Keratinocyte (primary cell): ENCODE data around the gene CDH13. TPM values are rescaled to one million over a fixed set of nuclear protein-coding genes. Genes with fewer than 3 reads are reported as not detected.

ENCODE experiments used
- DNase-seq: peaks from one replicate; pipeline ENCODE4 v3.0.0-alpha.2; 2011; ENCODE audit warnings: low read depth, missing footprints, low spot score
- FAIRE-seq: peaks from 2 replicates; lab custom pipeline; 2011; peaks lifted over from hg19 to GRCh38; lab: Jason Lieb, UNC
- H2AFZ ChIP-seq: 2 replicates; pipeline ENCODE4 v1.6.0; 2012; ENCODE audit warnings: low read length, control low read depth, inconsistent platforms; ENCODE audit not compliant: control insufficient read depth
- H3K27ac ChIP-seq: 2 replicates; pipeline ENCODE4 v1.5.1; 2011; ENCODE audit warnings: low read length; ENCODE audit not compliant: control insufficient read depth, insufficient read depth
- H3K27me3 ChIP-seq: 3 replicates; pipeline ENCODE4 v1.6.0; 2011; ENCODE audit warnings: low read length; ENCODE audit not compliant: control insufficient read depth, insufficient read depth; ENCODE audit errors: extremely low read depth
- H3K36me3 ChIP-seq, 2 experiments: 2 replicates in 1 of 2; 3 replicates in 1 of 2; pipeline ENCODE4 v1.5.1; 2011; ENCODE audit warnings: low read length in 2 of 2, mild to moderate bottlenecking in 1 of 2; ENCODE audit not compliant: control insufficient read depth in 2 of 2, insufficient read depth in 2 of 2; ENCODE audit errors: extremely low read depth in 1 of 2
- H3K4me1 ChIP-seq: 3 replicates; pipeline ENCODE4 v1.5.1; 2011; ENCODE audit warnings: low read length; ENCODE audit not compliant: control insufficient read depth, insufficient read depth; ENCODE audit errors: extremely low read depth
- H3K4me2 ChIP-seq: 3 replicates; pipeline ENCODE4 v1.6.0; 2011; ENCODE audit warnings: low read depth, low read length; ENCODE audit not compliant: control insufficient read depth, insufficient read depth; ENCODE audit errors: extremely low read depth
- H3K4me3 ChIP-seq, 3 experiments: fragments of 200-600 bp in 1 of 3; sonication (generic) in 1 of 3; 2 replicates in 2 of 3; 3 replicates in 1 of 3; pipeline ENCODE4 v1.5.1; 2011 to 2016; ENCODE audit warnings: low read length in 3 of 3, mild to moderate bottlenecking in 3 of 3, control low read depth in 2 of 3, inconsistent platforms in 1 of 3, low read depth in 1 of 3, mixed read lengths in 1 of 3, mixed run types in 1 of 3, moderate library complexity in 1 of 3; ENCODE audit not compliant: control insufficient read depth in 2 of 3, insufficient read depth in 2 of 3; ENCODE audit errors: extremely low read depth in 1 of 3
- H3K79me2 ChIP-seq: 2 replicates; pipeline ENCODE4 v1.6.0; 2012; ENCODE audit warnings: low read length; ENCODE audit not compliant: control insufficient read depth, insufficient read depth
- H3K9ac ChIP-seq: 3 replicates; pipeline ENCODE4 v1.6.0; 2011; ENCODE audit warnings: low read length; ENCODE audit not compliant: control insufficient read depth, insufficient read depth; ENCODE audit errors: extremely low read depth
- H3K9me1 ChIP-seq: 3 replicates; pipeline ENCODE4 v1.6.0; 2011; ENCODE audit warnings: low read length; ENCODE audit not compliant: control insufficient read depth, insufficient read depth; ENCODE audit errors: extremely low read depth
- H3K9me3 ChIP-seq: 2 replicates; pipeline ENCODE4 v1.5.1; 2012; ENCODE audit warnings: low read depth, low read length; ENCODE audit not compliant: control insufficient read depth
- H4K20me1 ChIP-seq: 3 replicates; pipeline ENCODE4 v1.6.0; 2011; ENCODE audit warnings: low read length; ENCODE audit not compliant: control insufficient read depth, insufficient read depth; ENCODE audit errors: extremely low read depth
- CTCF ChIP-seq, 3 experiments: IDR thresholded peaks in 1 of 3; conservative IDR thresholded peaks in 1 of 3; optimal IDR thresholded peaks in 1 of 3; 2 replicates in 2 of 3; 3 replicates in 1 of 3; pipeline versions ENCODE3 to v1.5.1; 2011; ENCODE audit warnings: low read length in 3 of 3, mild to moderate bottlenecking in 3 of 3, moderate library complexity in 2 of 3, control low read depth in 1 of 3, inconsistent platforms in 1 of 3; ENCODE audit not compliant: insufficient read depth in 2 of 3; ENCODE audit errors: extremely low read depth in 1 of 3
- EZH2 ChIP-seq: IDR thresholded peaks from one replicate; pipeline ENCODE4 v1.6.1; 2012; ENCODE audit warnings: inconsistent platforms, mild to moderate bottlenecking, low read length, moderate library complexity
- dilution Hi-C: fragments of 300-500 bp; cut with MboI; formaldehyde crosslinking; loops from one replicate; pipeline ENCODE4 v1.7.0; 2020; ENCODE audit warnings: low sequenced_read_pairs; ENCODE audit not compliant: extremely low pct_ligation_motif_present
- polyA plus RNA-seq, 5 experiments: library from polyadenylated mRNA; depleted of rRNA in 3 of 5; stranded (reverse) in 3 of 5; stranded (forward) in 1 of 5; unstranded in 1 of 5; fragments of >200 nt; gene quantifications; 1 replicate in 1 of 5; 2 replicates in 3 of 5; 3 replicates in 1 of 5; pipeline versions ENCODE4 v1.2.1 to v1.2.3, GENCODE V29; 2011 to 2012; ENCODE audit warnings: missing spikeins in 2 of 5, low read depth in 1 of 5, low replicate concordance in 1 of 5

Gene CDH13
- polyA plus RNA-seq, 1 donor (not counting 4 experiments of a cell fraction or from before 2014, with no cell fraction given): 111 TPM

- TF ChIP-seq EZH2 (no peak), CTCF (optimal IDR thresholded peaks at IDR 0.05 in 1 of 3, IDR thresholded peaks at IDR 0.05 in 1 of 3, conservative IDR thresholded peaks at IDR 0.05 in 1 of 3; ENCODE audit: extremely low read depth in 1 of 3, insufficient read depth in 2 of 3, low read length in 3 of 3) (no peak)
- no peak overlapping the region for H3K27ac ChIP-seq
- H3K79me2 ChIP-seq: no peaks in the 10 kb centered on the region
- H3K4me2 ChIP-seq: no peak overlapping the region
- no peak for DNase-seq
- no peak overlapping the region for H2AFZ ChIP-seq
- H3K36me3 ChIP-seq: peaks cover 0 to 3% of the 10 kb centered on the region in 2 experiments
- H3K9me1 ChIP-seq: no peaks in the 10 kb centered on the region
- no peaks in the 10 kb centered on the region for H4K20me1 ChIP-seq
- H3K4me3 ChIP-seq: no peak overlapping the region
- dilution Hi-C loops: no loop called here
- H3K9me3 ChIP-seq: no peaks in the 10 kb centered on the region
- no peak for FAIRE-seq
- no peak overlapping the region for H3K9ac ChIP-seq
- no peaks in the 10 kb centered on the region for H3K27me3 ChIP-seq
- no peaks in the 10 kb centered on the region for H3K4me1 ChIP-seq
Observed at GRCh38 chr16:83270640-83271039, 643.9 kb downstream of the CDH13 start.

GRCh38 chr16:83271123-83271522, 644.4 kb downstream of the CDH13 start:
- Histone ChIP-seq H3K27me3 (no peaks in the 10 kb centered on the region), H2AFZ (no peak overlapping the region), H3K36me3 (peaks cover 0 to 3% of the 10 kb centered on the region in 2 experiments), H3K9ac (no peak overlapping the region), H3K9me3 (no peaks in the 10 kb centered on the region), H3K9me1 (no peaks in the 10 kb centered on the region), H3K4me2 (no peak overlapping the region), H3K79me2 (no peaks in the 10 kb centered on the region), H4K20me1 (no peaks in the 10 kb centered on the region), H3K27ac (no peak overlapping the region), H3K4me1 (no peaks in the 10 kb centered on the region), H3K4me3 (no peak overlapping the region)
- dilution Hi-C loops: no loop called here
- FAIRE-seq: no peak
- no peak for TF ChIP-seq CTCF (optimal IDR thresholded peaks at IDR 0.05 in 1 of 3, IDR thresholded peaks at IDR 0.05 in 1 of 3, conservative IDR thresholded peaks at IDR 0.05 in 1 of 3; ENCODE audit: extremely low read depth in 1 of 3, insufficient read depth in 2 of 3, low read length in 3 of 3)
- TF ChIP-seq EZH2: no peak
- DNase-seq: no peak
